H9 (cell line): ENCODE results near the gene KRTAP4-8. TPM values are rescaled to one million over a fixed set of nuclear protein-coding genes. Genes with fewer than 3 reads are reported as not detected.

ENCODE experiments used
- DNase-seq: peaks from one replicate; pipeline ENCODE4 v3.0.0-alpha.2; 2017
- H2AFZ ChIP-seq: one replicate; pipeline ENCODE4 v1.6.1; 2013; ENCODE audit warnings: mild to moderate bottlenecking, low read length, control low read depth, moderate library complexity
- H2AK5ac ChIP-seq: 2 replicates; pipeline ENCODE4 v1.6.1; 2013; ENCODE audit warnings: low read length, control low read depth, mixed read lengths; ENCODE audit not compliant: insufficient read length
- H2BK120ac ChIP-seq: one replicate; pipeline ENCODE4 v1.6.1; 2013; ENCODE audit warnings: low read depth, mild to moderate bottlenecking, low read length, control low read depth, inconsistent platforms; ENCODE audit not compliant: poor library complexity, severe bottlenecking
- H2BK12ac ChIP-seq: 2 replicates; pipeline ENCODE4 v1.6.1; 2013; ENCODE audit warnings: low read length, control low read depth, mixed read lengths, low read depth; ENCODE audit not compliant: insufficient read length
- H2BK15ac ChIP-seq: 2 replicates; pipeline ENCODE4 v1.6.1; 2013; ENCODE audit warnings: low read depth, low read length, control low read depth
- H2BK20ac ChIP-seq: one replicate; pipeline ENCODE4 v1.6.1; 2013; ENCODE audit warnings: low read depth, mild to moderate bottlenecking, low read length, control low read depth, inconsistent platforms; ENCODE audit not compliant: poor library complexity, severe bottlenecking
- H2BK5ac ChIP-seq: 2 replicates; pipeline ENCODE4 v1.6.1; 2013; ENCODE audit warnings: low read length, control low read depth, mixed read lengths; ENCODE audit not compliant: insufficient read length
- H3K14ac ChIP-seq: 2 replicates; pipeline ENCODE4 v1.6.1; 2013; ENCODE audit warnings: low read length, control low read depth; ENCODE audit not compliant: insufficient read depth
- H3K18ac ChIP-seq: 2 replicates; pipeline ENCODE4 v1.6.1; 2013; ENCODE audit warnings: low read depth, mild to moderate bottlenecking, mixed read lengths, low read length, control low read depth; ENCODE audit not compliant: insufficient read length
- H3K23ac ChIP-seq: 2 replicates; pipeline ENCODE4 v1.6.1; 2013; ENCODE audit warnings: low read length, control low read depth, mixed read lengths, low read depth; ENCODE audit not compliant: insufficient read length
- H3K23me2 ChIP-seq: 2 replicates; pipeline ENCODE4 v1.6.1; 2013; ENCODE audit warnings: low read depth, mild to moderate bottlenecking, mixed read lengths, low read length, control low read depth; ENCODE audit not compliant: insufficient read length, poor library complexity, severe bottlenecking
- H3K27ac ChIP-seq: 2 replicates; pipeline ENCODE4 v1.5.1; 2013; ENCODE audit warnings: low read length, control low read depth, mixed read lengths, low read depth; ENCODE audit not compliant: insufficient read length
- H3K27me3 ChIP-seq: 2 replicates; pipeline ENCODE4 v1.6.1; 2013; ENCODE audit warnings: low read length, control low read depth, inconsistent platforms; ENCODE audit not compliant: insufficient read depth
- H3K4ac ChIP-seq: 2 replicates; pipeline ENCODE4 v1.6.1; 2013; ENCODE audit warnings: low read depth, mild to moderate bottlenecking, control low read depth, inconsistent platforms, low read length, moderate library complexity
- H3K4me1 ChIP-seq: 2 replicates; pipeline ENCODE4 v1.6.1; 2013; ENCODE audit warnings: low read length, control low read depth, inconsistent platforms; ENCODE audit not compliant: insufficient read depth
- H3K4me2 ChIP-seq: 2 replicates; pipeline ENCODE4 v1.6.1; 2013; ENCODE audit warnings: low read length, control low read depth, mixed read lengths; ENCODE audit not compliant: insufficient read length, insufficient read depth
- H3K56ac ChIP-seq: 2 replicates; pipeline ENCODE4 v1.6.1; 2013; ENCODE audit warnings: low read depth, mild to moderate bottlenecking, mixed read lengths, low read length, control low read depth; ENCODE audit not compliant: insufficient read length
- H3K79me1 ChIP-seq: 2 replicates; pipeline ENCODE4 v1.6.1; 2013; ENCODE audit warnings: low read depth, mild to moderate bottlenecking, moderate library complexity, low read length, control low read depth, inconsistent platforms; ENCODE audit not compliant: insufficient read depth, poor library complexity, severe bottlenecking
- H3K79me2 ChIP-seq: 2 replicates; pipeline ENCODE4 v1.6.1; 2013; ENCODE audit warnings: low read length, control low read depth, inconsistent platforms; ENCODE audit not compliant: insufficient read depth
- H3K9ac ChIP-seq: 2 replicates; pipeline ENCODE4 v1.6.1; 2013; ENCODE audit warnings: low read length, control low read depth, mixed read lengths; ENCODE audit not compliant: insufficient read length; ENCODE audit errors: extremely low read depth
- H3K9me3 ChIP-seq: one replicate; pipeline ENCODE4 v1.6.1; 2013; ENCODE audit warnings: low read depth, low read length, inconsistent platforms; ENCODE audit not compliant: control insufficient read depth
- H3T11ph ChIP-seq: one replicate; pipeline ENCODE4 v1.6.1; 2013; ENCODE audit warnings: mild to moderate bottlenecking, low read length, control low read depth, inconsistent platforms
- H4K20me1 ChIP-seq: one replicate; pipeline ENCODE4 v1.6.1; 2013; ENCODE audit not compliant: control insufficient read depth, insufficient read length, insufficient read depth
- H4K5ac ChIP-seq: 2 replicates; pipeline ENCODE4 v1.6.1; 2013; ENCODE audit warnings: low read depth, mild to moderate bottlenecking, mixed read lengths, low read length, control low read depth; ENCODE audit not compliant: insufficient read length
- H4K8ac ChIP-seq: replicated peaks from 2 replicates; pipeline ENCODE4 v1.6.1; 2013; ENCODE audit warnings: low read length, control low read depth, mixed read lengths, low read depth; ENCODE audit not compliant: insufficient read length
- H4K91ac ChIP-seq: 2 replicates; pipeline ENCODE4 v1.6.1; 2013; ENCODE audit warnings: low read depth, mild to moderate bottlenecking, moderate library complexity, mixed read lengths, low read length, control low read depth; ENCODE audit not compliant: insufficient read length
- H3K27ac Mint-ChIP-seq, 3 experiments: 2 replicates in 2 of 3; 3 replicates in 1 of 3; pipeline ENCODE4 v1.8.0; 2020 to 2021; ENCODE audit warnings: mixed read lengths in 3 of 3, mild to moderate bottlenecking in 1 of 3, moderate library complexity in 1 of 3
- H3K27me3 Mint-ChIP-seq: 2 replicates; pipeline ENCODE4 v1.8.0; 2021; ENCODE audit warnings: low read depth, mild to moderate bottlenecking, moderate library complexity, mixed read lengths
- H3K36me3 Mint-ChIP-seq, 3 experiments: 2 replicates in 2 of 3; 3 replicates in 1 of 3; pipeline ENCODE4 v1.8.0; 2020 to 2021; ENCODE audit warnings: low read depth in 3 of 3, mixed read lengths in 3 of 3; ENCODE audit not compliant: insufficient read depth in 1 of 3
- H3K4me1 Mint-ChIP-seq, 2 experiments: 2 replicates each; pipeline ENCODE4 v1.8.0; 2020; ENCODE audit warnings: mixed read lengths in 2 of 2
- H3K4me3 Mint-ChIP-seq, 2 experiments: 2 replicates in 1 of 2; 3 replicates in 1 of 2; pipeline ENCODE4 v1.8.0; 2020 to 2021; ENCODE audit warnings: mild to moderate bottlenecking in 2 of 2, mixed read lengths in 2 of 2, moderate library complexity in 1 of 2
- H3K9me3 Mint-ChIP-seq, 2 experiments: 2 replicates in 1 of 2; 3 replicates in 1 of 2; pipeline ENCODE4 v1.8.0; 2020; ENCODE audit warnings: mild to moderate bottlenecking in 2 of 2, mixed read lengths in 2 of 2, moderate library complexity in 1 of 2
- total RNA-seq: library from RNA; stranded (reverse); gene quantifications from 2 replicates; pipeline ENCODE4 v1.2.1, GENCODE V29; 2021
- TF ChIP-seq, protein P1 (sequence below): fragments of 200-600 bp; sonication (generic); conservative IDR thresholded peaks from 3 replicates; pipeline ENCODE4 v1.8.0; 2021; ENCODE audit warnings: antibody characterized with exemption, mild to moderate bottlenecking

KRTAP4-8 gene
- total RNA-seq, 1 experiment from 2014 or later: not detected

DNA sequence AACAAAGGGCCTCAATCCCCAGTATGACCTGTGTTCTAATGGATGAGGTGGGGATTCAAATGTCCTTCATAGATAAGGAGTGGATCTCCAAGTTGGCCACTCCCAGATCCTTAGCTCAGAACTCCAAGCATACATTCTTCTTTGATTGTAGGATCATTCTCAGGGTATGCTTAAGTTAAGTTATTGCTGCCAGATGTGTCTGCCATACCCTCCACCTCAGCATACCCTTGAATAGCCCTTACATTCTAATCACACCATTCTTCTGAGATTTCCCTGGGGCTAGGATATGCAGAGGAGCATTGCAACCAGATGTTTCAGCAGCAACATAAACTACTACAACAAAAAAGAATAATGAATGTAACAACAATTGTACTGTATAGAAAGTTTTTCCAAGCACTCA, 30.7 kb downstream of the KRTAP4-8 start:
- no peak overlapping the region for H3K4me2 ChIP-seq
- no peak overlapping the region for H3K18ac ChIP-seq
- H2AFZ ChIP-seq: no peak overlapping the region
- H3K23me2 ChIP-seq: no peaks in the 10 kb centered on the region
- no peaks in the 10 kb centered on the region for H4K20me1 ChIP-seq
- H2BK20ac ChIP-seq: no peak overlapping the region
- no peak overlapping the region for H3K27ac Mint-ChIP-seq
- H3T11ph ChIP-seq: no peak overlapping the region
- no peak overlapping the region for H3K4me3 Mint-ChIP-seq
- H2BK5ac ChIP-seq: no peak overlapping the region
- H3K14ac ChIP-seq: no peak overlapping the region
- H3K27me3 Mint-ChIP-seq: no peaks in the 10 kb centered on the region
- no peaks in the 10 kb centered on the region for H3K4me1 ChIP-seq
- no peak overlapping the region for H2AK5ac ChIP-seq
- H4K91ac ChIP-seq: no peak overlapping the region
- DNase-seq: no peak
- no peaks in the 10 kb centered on the region for H3K79me2 ChIP-seq
- H3K27ac ChIP-seq: no peak overlapping the region
- H3K27me3 ChIP-seq: no peaks in the 10 kb centered on the region
- H3K9me3 ChIP-seq: no peaks in the 10 kb centered on the region
- 0 out of 4 replicates have a peak, but pooled peaks cover 0 to 5% of the 10 kb centered on the region in 2 experiments for H3K4me1 Mint-ChIP-seq
- H2BK12ac ChIP-seq: no peak overlapping the region
- H3K9ac ChIP-seq: no peak overlapping the region
- TF ChIP-seq, protein P1, sequence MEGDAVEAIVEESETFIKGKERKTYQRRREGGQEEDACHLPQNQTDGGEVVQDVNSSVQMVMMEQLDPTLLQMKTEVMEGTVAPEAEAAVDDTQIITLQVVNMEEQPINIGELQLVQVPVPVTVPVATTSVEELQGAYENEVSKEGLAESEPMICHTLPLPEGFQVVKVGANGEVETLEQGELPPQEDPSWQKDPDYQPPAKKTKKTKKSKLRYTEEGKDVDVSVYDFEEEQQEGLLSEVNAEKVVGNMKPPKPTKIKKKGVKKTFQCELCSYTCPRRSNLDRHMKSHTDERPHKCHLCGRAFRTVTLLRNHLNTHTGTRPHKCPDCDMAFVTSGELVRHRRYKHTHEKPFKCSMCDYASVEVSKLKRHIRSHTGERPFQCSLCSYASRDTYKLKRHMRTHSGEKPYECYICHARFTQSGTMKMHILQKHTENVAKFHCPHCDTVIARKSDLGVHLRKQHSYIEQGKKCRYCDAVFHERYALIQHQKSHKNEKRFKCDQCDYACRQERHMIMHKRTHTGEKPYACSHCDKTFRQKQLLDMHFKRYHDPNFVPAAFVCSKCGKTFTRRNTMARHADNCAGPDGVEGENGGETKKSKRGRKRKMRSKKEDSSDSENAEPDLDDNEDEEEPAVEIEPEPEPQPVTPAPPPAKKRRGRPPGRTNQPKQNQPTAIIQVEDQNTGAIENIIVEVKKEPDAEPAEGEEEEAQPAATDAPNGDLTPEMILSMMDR: no peak
- H4K8ac ChIP-seq: no peak overlapping the region
- H2BK120ac ChIP-seq: no peak overlapping the region
- H2BK15ac ChIP-seq: no peak overlapping the region
- no peaks in the 10 kb centered on the region for H3K79me1 ChIP-seq
- no peak overlapping the region for H4K5ac ChIP-seq
- H3K9me3 Mint-ChIP-seq: no peaks in the 10 kb centered on the region
- no peaks in the 10 kb centered on the region for H3K36me3 Mint-ChIP-seq
- no peak overlapping the region for H3K56ac ChIP-seq
- no peak overlapping the region for H3K4ac ChIP-seq
- no peak overlapping the region for H3K23ac ChIP-seq
